HG03342 (cell line): ENCODE data around the gene MAP3K4.

Source experiments
- ATAC-seq: cut with Tn5 transposase; IDR thresholded peaks from one replicate; pipeline ENCODE4 v1.9.1; 2021; ENCODE audit warnings: mild to moderate bottlenecking, moderate library complexity; ENCODE audit not compliant: unreplicated experiment

The MAP3K4 gene

GRCh38 chr6:161162722-161163121, 171.2 kb downstream of the MAP3K4 start:
- no peak for ATAC-seq

GRCh38 chr6:161163466-161164181, 172.1 kb downstream of the MAP3K4 start:
- no peak for ATAC-seq

- no peak for ATAC-seq
Observed at GRCh38 chr6:161164182-161164625, 172.6 kb downstream of the MAP3K4 start.

GRCh38 chr6:161166176-161166575, 174.6 kb downstream of the MAP3K4 start:
- no peak for ATAC-seq

- ATAC-seq, result no peak
Observed at GRCh38 chr6:161166677-161167076, 175.1 kb downstream of the MAP3K4 start.
